Lung (tissue), 12 donors: Measurements from ENCODE around the gene PDZK1IP1. TPM values are rescaled to one million over a fixed set of nuclear protein-coding genes. Genes with fewer than 3 reads are reported as not detected.
A peak's percentile ranks its signal among the peaks of the same experiment; 100 is the strongest.

Experiments
- ATAC-seq: fragments of 200-7000 bp; cut with Tn5 transposase; one replicate; pipeline ENCODE4 v1.9.1; 2020; ENCODE audit warnings: moderate number of reproducible peaks; ENCODE audit not compliant: insufficient read depth, low FRiP score
- DNase-seq, 3 donors: peaks; one replicate each; pipeline ENCODE4 v3.0.0-alpha.2; 2013 to 2017
- H3K27ac ChIP-seq, 2 donors: one replicate each; pipeline ENCODE4 v1.5.1; 2013; ENCODE audit warnings: mild to moderate bottlenecking in 2 of 2, moderate library complexity in 2 of 2, control low read depth in 1 of 2, inconsistent platforms in 1 of 2, low read depth in 1 of 2, low read length in 1 of 2
- H3K27me3 ChIP-seq, 3 donors: one replicate each; pipeline ENCODE4 v1.5.1; 2013; ENCODE audit warnings: low read length in 2 of 3; ENCODE audit not compliant: control insufficient read depth in 3 of 3, insufficient read depth in 3 of 3
- H3K36me3 ChIP-seq, 4 donors: one replicate each; pipeline ENCODE4 v1.5.1; 2013; ENCODE audit warnings: low read length in 4 of 4, mild to moderate bottlenecking in 1 of 4, moderate library complexity in 1 of 4; ENCODE audit not compliant: control insufficient read depth in 4 of 4, insufficient read depth in 4 of 4
- H3K4me1 ChIP-seq, 5 donors: one replicate each; pipeline ENCODE4 v1.5.1; 2013; ENCODE audit warnings: low read length in 5 of 5, mild to moderate bottlenecking in 2 of 5, moderate library complexity in 1 of 5; ENCODE audit not compliant: control insufficient read depth in 5 of 5, insufficient read depth in 5 of 5
- H3K4me3 ChIP-seq: one replicate; pipeline ENCODE4 v1.5.1; 2013; ENCODE audit warnings: mild to moderate bottlenecking, control low read depth, moderate library complexity
- H3K9ac ChIP-seq, 2 donors: one replicate each; pipeline ENCODE4 v1.5.1; 2013; ENCODE audit warnings: low read length in 2 of 2, control low read depth in 1 of 2; ENCODE audit not compliant: insufficient read depth in 1 of 2
- H3K9me3 ChIP-seq, 4 donors: one replicate each; pipeline ENCODE4 v1.5.1; 2013; ENCODE audit warnings: low read length in 3 of 4, mild to moderate bottlenecking in 1 of 4, moderate library complexity in 1 of 4; ENCODE audit not compliant: control insufficient read depth in 4 of 4, insufficient read depth in 3 of 4
- WGBS, 2 donors: extraction: QIAGEN DNeasy Blood & Tissue Kit; methylation state at CpG; one replicate each; pipeline ENCODE4 v1.1.7; 2013; 5-methylcytosine and 5-hydroxymethylcytosine counted together
- polyA plus RNA-seq, 2 donors: library from polyadenylated mRNA; stranded (reverse); fragments of 200-250 nt; gene quantifications; one replicate each; pipeline ENCODE4 v1.2.1, GENCODE V29; 2013
- total RNA-seq, 2 donors: library from RNA; depleted of rRNA in 1 of 2; stranded (reverse); fragments of >200 nt in 1 of 2; gene quantifications; one replicate each; pipeline ENCODE4 v1.2.1, GENCODE V29; 2014 to 2021
- TF ChIP-seq, protein P1 (sequence below): IDR thresholded peaks from 2 replicates; pipeline ENCODE4 v1.5.1; 2012; ENCODE audit warnings: mild to moderate bottlenecking; ENCODE audit errors: control extremely low read depth, extremely low read depth
- donor health status: control.
- donor health status: control.
- donor health status: Bipolar disorder and iron deficiency.
- donor health status: healthy.
- donor health status: DM: yes; HTN: yes; CAD: no.

PDZK1IP1 gene
- total and polyA plus RNA-seq, 4 donors = 44.8 to 324 (median 70.6) TPM

DNA sequence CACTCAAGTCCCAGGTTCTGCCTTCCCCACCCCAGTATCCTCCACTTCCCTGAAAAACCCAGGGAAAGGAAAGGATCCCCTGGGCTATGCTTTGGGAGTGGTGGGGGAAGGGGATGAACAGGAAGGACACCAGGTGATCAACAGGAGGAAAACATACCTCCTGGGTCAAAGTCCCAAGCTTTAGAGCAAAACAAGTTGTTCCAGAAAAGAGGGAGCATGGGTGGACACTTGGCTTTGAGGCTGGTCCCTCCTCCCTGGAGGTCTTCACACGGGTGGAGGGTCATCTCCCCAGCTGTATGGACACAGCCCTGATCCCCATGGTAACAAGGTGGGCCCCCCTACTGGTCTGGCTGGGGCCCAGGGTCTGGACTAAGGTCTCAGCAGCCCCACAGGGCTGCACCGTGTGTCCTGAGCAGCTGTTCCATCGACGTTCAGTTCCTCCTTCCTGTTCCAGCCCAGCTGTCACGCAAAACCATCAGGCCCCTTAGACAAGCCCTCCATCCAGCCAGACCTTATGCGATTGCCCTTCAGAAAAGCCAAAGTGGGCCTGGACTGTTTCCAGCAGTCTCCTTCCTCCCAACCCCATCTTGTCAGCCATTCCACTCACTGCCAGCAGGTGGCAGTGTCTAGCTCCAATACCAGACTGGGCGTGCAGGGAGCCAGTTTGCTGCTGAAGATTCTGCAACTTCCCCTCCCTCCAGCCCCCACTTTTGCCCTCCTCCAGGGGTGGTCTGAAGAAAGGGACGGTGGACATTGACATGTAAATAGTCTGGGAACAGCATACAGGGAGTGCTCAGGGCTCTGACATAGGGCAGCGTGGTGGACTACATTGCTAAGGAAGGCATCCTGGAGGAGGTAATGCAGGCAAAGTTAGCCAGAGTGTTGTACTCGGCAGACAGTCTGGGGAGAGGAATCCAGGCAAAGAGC lies 2.9 kb upstream of the PDZK1IP1 start:
- WGBS, 2 donors = 11 to 17% methylated on average over 10 of the region's 10 CpGs
- TF ChIP-seq, protein P1, sequence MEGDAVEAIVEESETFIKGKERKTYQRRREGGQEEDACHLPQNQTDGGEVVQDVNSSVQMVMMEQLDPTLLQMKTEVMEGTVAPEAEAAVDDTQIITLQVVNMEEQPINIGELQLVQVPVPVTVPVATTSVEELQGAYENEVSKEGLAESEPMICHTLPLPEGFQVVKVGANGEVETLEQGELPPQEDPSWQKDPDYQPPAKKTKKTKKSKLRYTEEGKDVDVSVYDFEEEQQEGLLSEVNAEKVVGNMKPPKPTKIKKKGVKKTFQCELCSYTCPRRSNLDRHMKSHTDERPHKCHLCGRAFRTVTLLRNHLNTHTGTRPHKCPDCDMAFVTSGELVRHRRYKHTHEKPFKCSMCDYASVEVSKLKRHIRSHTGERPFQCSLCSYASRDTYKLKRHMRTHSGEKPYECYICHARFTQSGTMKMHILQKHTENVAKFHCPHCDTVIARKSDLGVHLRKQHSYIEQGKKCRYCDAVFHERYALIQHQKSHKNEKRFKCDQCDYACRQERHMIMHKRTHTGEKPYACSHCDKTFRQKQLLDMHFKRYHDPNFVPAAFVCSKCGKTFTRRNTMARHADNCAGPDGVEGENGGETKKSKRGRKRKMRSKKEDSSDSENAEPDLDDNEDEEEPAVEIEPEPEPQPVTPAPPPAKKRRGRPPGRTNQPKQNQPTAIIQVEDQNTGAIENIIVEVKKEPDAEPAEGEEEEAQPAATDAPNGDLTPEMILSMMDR = peak; percentile 92
- Histone ChIP-seq H3K4me1 (peaks cover 0 to 26% (median 15%) of the 10 kb centered on the region in 5 donors), H3K9ac (no peak overlapping the region), H3K27me3 (no peaks in the 10 kb centered on the region), H3K4me3 (no peak overlapping the region), H3K36me3 (no peaks in the 10 kb centered on the region), H3K9me3 (no peaks in the 10 kb centered on the region), H3K27ac (peak overlapping the region in 1 of 2 donors; percentile 66)
- no peak for ATAC-seq
- DNase-seq = peak; percentile 87 to 92 (median 89)

DNA sequence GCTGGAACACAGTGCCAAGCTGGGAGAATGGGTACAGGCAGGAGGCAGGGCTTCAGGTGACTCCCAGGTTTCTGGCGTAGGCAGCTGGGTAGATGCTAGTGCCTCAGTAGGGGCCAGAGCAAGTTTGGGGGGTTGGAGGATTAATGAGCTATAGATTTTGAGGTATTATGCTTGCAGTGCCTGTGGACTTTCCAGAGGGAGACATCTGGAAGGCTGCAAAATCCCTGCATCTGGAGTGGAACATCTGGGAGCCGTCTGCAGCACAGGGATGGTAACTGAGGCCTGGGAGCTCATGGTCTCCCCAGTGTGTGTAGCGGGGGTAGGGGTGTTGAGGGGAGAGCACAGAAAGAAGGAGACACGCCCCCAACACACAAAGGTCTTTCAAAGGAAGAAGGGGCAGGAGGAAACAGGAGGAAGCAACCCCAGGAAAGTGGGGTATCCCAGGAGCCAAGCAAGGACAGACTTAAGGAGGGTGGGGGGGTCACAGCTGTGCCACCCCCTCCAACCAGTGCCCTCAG lies 2.2 kb upstream of the PDZK1IP1 start:
- Histone ChIP-seq H3K9me3 (no peaks in the 10 kb centered on the region), H3K4me3 (no peak overlapping the region), H3K27me3 (no peaks in the 10 kb centered on the region), H3K36me3 (no peaks in the 10 kb centered on the region), H3K9ac (no peak overlapping the region), H3K4me1 (peaks cover 0 to 26% (median 15%) of the 10 kb centered on the region in 5 donors), H3K27ac (peak overlapping the region in 1 of 2 donors; percentile 66)
- ATAC-seq (no peak), DNase-seq (peak in 1 of 3 donors; percentile 6)
- TF ChIP-seq, protein P1 = no peak
- WGBS, 2 donors = 72 to 83% methylated on average over 2 to 4 of the region's 4 CpGs

- H3K27ac ChIP-seq = peak overlapping the region in 1 of 2 donors; percentile 62
- no peaks in the 10 kb centered on the region for H3K9me3 ChIP-seq
- DNase-seq (no peak), ATAC-seq (no peak)
- H3K9ac ChIP-seq = no peak overlapping the region
- WGBS, 2 donors = 93 to 98% methylated on average over 6 of the region's 6 CpGs
- H3K36me3 ChIP-seq = no peaks in the 10 kb centered on the region
- no peaks in the 10 kb centered on the region for H3K27me3 ChIP-seq
- H3K4me3 ChIP-seq = no peak overlapping the region
- TF ChIP-seq, protein P1 = no peak
- peaks cover 0 to 26% (median 15%) of the 10 kb centered on the region in 5 donors for H3K4me1 ChIP-seq
Observed at GRCh38 chr1:47190857-47191256, 1.0 kb upstream of the PDZK1IP1 start.
